GM18861 (cell line): ENCODE measurements around the gene OR2V1.
"Not testable (repeated sequence)": the region's sequence is repeated elsewhere in the genome, so short reads cannot be mapped to it uniquely, and the experiment has no call there.

Experiments
- ATAC-seq: cut with Tn5 transposase; IDR thresholded peaks from one replicate; pipeline ENCODE4 v1.9.1; 2021; ENCODE audit not compliant: unreplicated experiment

Gene OR2V1

DNA sequence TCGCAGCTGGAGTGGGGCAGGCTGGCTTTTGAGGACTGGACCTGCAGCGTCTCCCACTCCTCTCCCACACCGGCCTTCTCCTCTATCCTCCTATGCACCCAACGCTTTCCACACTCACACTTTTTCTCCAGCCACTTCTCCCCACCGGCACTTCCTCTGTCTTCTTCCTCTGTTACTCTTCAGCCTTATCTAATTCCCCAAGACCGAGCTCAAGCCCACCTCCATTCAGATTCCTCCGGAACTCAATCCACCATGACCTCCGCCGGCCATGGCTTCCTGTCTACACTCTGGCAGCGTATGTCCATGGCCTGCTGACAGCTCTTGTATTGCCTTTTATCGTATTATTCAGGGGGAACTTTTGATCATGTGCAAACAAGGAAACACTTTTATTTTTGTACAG, 545 bp upstream of the OR2V1 start:
- no peak for ATAC-seq

DNA sequence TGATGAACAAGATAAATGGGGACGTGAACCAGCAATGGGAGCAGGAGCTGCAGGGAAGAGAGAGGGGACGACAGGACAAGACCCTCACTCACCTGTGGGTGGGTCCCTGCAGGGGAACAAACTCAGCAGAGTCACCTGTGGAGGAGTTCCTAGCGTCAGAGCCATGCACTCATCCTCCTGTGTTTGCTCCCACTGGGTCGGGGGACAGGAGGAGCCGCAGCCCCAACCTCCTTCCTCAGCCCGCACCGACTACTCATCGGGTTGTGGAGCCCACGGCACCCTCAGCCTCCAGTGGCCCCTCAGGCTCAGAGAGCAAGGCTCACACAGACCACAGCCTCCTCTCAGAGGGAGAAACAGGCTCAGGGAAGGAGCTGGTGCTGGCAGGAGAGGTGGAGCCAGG, 888 bp downstream of the OR2V1 start:
- not testable (repeated sequence) for ATAC-seq

DNA sequence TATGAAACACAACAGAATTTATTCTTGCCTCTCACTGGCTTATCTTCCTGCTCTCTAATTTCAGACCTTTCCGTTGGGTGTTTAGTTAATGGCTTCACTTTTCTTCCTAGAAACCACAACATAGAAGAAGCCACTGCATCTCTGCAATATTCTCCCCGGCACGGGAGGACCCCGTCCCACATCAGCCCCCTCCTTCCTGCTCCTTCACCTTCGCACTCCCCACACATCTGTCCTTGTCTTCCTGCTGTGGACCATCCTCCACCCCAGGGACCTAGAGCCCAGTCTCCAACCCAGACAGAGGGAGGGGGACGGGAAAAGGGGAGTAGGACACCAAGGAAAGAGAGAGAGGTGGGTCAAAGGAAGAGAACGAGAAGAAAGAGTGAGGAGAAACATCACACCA, 1.4 kb downstream of the OR2V1 start:
- no peak for ATAC-seq

DNA sequence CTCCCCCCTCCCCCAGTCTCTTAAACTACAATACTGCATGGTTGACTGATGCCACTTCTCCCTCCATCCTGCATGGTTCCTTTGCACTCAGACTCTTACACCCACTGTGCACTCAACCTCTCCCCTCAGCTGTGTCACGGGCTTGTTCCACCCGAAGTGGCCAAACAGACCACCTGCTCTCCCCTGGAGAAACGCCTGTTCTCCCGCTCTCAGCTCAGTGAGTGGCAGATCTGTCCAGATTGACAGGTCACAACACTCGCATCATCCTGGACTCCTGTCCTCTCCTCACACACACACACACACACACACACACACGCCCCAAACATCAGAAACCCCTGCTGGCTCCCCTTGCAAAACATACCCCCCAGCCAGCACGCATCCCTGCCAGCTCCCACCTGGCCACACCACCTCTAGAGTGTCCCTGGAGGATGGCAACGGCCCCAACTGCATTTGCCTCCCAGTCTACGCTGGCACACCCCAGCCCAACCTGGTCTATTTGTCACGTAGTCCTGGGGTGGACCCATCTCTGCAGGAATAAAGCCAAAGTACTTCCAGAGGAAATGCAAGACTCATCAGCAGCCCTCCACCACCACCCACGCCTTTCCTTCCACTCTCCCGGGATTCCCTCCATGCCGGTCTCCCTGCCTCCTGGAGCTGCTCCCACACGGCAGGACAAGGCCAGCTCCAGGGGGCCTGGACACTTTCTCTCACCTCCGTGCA, 2.9 kb downstream of the OR2V1 start:
- ATAC-seq: no peak

DNA sequence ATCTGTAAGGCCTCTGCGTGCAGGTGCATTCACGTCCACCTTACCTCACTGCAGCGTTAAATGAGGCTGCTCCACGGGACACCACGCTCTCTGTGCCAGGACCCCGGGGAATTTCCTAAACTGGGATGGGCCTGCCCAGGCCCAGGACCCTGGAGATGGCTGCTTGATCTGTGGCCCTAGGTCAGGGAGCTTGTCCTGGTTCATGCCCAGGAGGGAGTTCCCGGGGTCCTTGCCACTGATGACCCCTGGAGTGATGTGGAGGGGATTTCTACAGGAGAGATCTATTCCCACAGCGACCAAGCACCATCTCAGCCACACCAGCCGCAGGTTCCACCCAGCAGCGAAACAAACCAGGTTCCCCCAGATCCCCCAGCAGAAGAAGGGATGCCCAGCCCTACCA, 3.5 kb downstream of the OR2V1 start:
- no peak for ATAC-seq

DNA sequence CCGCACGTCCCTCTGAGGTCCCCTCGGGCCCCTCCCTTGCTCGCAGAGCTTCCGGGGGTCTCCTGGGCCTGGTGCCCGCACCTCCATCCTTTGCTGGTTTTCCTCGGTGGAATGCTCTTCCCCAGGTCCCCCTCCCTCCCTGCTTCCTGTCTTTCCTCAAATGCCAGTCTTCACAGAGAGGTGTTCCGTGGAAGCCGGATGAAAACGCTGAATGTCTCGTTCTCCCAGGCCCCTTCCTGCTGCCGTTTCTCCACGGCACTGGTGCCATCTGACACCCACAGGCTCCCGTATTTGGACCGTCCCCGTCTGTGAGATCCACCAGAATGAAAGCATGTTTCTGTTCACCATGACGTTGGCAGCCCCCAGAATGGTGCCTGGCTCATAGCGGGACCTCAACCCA, 4.1 kb downstream of the OR2V1 start:
- no peak for ATAC-seq

DNA sequence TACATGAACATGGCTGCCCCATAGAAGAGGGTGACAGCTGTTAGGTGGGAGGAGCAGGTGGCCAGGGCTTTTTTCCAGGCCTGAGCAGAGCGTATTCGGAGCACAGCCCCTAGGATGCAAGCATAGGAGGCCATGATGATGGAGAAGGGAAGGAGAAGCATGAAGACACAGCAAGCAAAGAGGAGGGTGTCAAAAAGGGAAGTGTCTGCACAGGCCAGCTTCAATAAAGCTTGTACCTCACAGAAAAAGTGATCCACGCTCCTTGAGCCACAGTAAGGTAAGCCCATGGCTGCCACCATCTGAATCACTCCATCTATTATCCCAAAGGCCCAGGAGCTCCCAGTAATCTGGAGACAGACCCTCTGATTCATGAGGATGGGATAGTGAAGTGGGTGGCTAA, 6.4 kb downstream of the OR2V1 start:
- ATAC-seq: no peak

DNA sequence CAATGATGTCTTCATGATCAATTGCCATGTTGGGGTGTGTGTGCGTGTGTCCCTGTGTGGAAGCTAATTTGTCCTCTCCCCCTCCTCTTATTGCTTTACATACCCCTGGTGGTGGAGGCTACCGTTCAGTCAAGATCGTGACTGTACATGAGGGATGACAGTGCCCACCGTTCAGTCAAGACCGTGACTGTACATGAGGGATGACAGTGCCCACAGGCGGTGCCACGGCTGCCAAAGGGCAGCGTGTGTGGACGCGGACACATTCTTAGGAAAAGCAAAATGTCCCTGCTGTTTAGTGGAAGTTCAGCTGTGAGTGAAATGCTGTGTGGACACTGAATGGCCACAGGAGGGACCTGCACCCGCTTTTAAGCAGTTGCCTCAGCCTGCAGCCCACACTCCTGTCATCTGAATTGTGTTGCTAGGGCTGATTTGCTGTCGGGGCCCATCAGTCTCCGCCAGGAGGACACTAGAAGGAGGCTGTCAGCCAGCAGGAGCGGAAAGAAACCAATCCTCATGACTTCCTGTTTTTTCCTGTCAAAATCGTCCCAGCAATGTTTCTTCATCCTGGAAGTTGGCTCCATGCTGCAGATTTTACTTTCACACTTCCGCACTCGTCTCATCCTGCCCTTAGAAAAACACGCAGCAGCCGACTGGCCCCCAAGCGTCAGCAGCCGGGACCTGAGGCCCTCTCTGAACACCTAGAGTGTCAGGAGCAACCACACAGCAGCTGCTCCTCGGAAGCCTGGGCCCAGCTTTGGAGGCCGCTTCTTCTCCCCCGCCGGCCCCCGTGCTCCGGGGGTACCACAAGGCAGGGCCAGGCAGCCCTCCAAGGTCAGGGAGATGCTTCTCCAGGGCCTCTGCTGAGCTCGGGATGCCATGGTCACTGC, 9.1 kb downstream of the OR2V1 start:
- no peak for ATAC-seq

DNA sequence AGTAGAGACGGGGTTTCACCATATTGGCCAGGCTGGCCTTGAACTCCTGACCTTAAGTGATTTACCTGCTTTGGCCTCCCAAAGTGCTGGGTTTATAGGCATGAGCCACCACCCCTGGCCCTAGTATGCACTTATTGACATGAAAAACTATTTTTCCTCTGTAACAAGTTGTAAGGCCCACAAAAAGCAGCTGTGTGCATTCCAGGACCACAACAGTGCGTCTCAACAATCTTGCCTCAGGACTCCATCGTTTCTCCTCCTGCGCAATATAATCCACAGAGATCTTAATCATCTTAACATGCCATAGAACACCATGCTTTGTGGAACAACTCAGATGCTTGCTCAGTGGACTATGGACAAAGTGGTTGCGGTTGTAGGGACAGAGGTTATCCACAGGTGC, 10.2 kb downstream of the OR2V1 start:
- no peak for ATAC-seq

DNA sequence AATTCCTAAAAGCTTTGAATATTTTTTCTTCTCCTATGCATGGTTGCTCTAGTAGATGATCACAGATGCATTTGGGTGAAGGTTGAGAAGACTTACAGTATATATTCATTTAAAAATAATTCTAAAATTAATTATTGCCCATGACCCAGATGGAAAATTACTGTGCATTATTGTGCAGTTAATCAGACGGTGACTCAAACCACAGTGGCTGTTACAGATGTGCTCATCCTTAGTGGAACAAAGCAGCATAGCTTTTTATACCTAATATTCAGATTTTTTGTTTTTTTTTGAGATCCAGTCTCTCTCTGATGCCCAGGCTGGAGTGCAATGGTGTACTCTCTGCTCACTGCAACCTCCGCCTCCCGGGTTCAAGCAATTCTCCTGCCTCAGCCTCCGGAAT, 10.7 kb downstream of the OR2V1 start:
- ATAC-seq: no peak

DNA sequence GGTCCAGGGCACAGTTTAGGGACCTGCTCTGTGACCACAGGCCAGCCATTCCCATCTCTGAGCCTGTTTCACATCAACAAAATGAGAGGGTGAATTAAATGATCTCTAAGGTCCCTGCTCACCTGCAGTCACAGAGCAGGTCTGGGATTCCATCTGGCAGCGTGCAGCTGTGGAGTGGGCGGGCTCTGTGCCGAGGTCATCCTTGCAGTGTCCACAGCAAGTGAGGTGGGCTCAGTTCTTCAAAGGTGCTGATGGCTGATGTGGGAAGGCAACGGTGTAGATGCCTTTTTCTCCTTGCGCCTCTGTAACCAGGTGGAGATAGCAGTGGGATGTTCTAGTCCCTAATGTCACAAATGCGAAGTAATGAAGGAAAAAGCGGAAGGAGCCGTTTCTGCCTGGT, 11.9 kb downstream of the OR2V1 start:
- ATAC-seq: no peak

DNA sequence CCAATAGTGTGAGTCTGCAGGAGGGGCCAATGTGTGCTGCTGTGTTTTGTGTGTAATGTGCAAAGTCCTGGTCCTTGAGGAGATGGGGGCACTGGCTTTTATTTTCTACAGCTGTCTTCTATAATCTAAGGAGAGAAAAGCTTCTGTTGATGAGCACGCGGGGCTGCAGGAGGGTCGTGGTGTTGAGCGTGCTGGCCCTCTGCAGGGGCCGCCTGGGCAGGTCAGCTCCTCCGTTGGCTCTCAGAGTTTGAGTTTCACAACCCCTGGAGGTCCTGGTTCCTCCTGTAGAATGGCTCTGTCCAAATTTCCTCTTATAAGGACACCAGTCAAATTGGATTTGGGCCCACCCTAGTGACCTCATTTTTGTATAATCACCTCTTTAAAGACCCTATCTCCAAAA, 12.6 kb downstream of the OR2V1 start:
- ATAC-seq: no peak

DNA sequence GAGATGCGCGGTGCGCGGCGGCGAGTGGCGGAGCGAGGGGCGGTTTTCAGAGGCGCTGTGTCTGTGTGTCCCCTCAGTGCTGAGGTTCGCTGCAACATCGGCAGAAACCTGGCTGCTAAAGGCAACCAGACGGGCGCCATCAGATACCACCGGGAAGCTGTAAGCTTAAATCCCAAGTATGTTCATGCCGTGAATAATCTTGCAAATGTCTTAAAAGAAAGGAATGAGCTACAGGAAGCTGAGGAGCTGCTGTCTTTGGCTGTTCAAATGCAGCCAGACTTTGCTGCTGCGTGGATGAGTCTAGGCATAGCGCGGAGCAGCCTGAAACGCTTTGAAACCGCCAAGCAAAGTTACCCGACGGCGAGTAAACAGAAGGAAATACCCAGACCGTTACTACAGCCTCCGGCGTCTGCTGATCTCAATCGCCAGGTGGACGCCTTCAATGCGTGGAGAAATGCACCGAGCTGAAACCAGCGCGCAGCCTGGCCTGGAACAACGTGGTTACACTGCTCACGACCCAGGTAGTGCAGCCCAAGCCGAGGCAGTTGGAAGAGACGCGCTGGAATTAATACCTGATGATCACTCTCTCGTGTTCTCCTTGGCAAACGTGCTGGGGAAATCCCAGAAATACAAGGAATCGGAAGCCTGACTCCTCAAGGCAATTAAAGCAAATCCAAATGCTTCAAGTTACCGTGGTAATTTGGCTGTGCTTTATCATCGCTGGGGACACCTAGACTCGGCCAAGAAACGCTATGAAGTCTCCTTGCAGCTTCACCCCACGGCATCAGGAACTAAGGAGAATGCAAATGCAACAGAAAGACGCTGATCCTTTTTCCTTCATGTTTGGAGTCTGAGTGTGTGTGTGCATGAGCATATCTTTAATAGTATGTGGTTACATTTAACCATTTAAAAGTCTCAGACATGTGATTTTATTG, 15.9 kb downstream of the OR2V1 start:
- ATAC-seq: no peak

DNA sequence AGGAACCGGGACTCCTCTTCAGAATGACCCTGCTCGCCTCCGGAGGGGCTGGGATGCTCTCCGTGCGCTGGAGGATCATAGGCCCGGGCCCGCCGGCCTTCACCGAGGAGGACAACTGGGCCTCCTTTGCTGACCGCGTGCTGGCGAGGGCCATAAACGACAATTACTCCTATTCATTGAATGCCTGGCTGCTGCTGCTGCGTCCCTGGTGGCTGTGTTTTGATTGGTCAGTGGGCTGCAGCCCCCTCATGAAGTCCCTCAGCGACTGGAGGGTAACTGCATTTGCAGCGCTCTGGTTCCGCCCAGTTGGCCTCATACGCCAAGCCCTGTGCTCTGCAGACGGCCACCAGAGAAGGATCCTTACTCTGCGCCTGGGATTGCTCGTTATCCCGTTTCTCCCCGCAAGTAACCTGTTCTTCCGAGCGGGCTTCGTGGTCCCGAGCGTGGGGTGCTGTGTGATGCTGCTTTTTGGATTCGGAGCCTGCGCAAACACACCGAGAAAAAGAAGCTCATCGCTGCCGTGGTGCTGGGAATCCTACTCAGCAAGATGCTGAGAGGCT, 16.6 kb downstream of the OR2V1 start:
- ATAC-seq: no peak

DNA sequence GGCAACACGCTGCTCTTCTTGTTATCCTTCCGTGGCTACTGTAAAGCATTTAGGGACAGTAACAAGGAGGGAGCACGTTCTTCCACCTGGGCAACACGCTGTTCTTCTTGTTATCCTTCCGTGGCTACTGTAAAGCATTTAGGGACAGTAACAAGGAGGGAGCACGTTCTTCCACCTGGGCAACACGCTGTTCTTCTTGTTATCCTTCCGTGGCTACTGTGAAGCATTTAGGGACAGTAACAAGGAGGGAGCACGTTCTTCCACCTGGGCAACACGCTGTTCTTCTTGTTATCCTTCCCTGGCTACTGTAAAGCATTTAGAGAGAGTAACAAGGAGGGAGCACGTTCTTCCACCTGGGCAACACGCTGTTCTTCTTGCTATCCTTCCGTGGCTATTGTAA, 17.4 kb downstream of the OR2V1 start:
- ATAC-seq: not testable (repeated sequence)

DNA sequence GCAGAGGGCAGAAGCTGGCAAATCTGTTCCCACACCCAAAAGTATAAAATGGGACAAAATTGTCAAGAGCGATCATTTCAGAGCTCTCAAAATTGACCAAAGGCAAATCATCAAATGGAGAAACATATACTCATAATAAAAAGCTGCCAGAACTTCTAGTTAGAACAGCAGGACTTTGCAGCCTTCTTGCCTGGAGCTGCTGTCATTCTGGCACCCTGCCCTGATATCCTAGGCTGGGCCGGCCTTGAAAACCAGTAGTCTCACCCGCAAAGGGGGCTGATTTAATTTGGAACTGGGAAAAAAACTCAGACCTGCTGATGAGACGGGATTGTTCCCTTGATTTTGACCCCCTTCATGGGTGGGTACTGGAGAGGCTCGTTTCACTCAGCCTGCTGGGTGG, 18.5 kb downstream of the OR2V1 start:
- ATAC-seq: no peak

DNA sequence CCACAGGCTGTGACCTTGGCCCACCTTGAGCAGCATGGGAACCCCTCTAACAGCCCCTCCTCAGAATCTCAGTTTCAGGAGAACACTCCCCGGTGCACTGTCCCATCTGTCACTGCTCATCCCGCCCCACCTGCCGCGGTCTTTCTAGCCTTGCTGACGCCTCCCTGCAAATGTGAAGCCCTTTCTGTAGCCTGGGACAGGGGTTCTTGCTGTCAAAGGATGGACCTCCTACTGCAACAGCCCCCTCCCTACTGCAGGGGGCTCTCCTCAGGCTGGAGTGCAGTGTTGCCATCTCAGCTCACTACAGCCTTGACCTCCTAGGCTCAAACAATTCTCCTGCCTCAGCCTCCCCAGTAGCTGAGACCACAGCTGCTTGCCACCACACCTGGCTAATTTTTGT, 20.0 kb downstream of the OR2V1 start:
- ATAC-seq: no peak

DNA sequence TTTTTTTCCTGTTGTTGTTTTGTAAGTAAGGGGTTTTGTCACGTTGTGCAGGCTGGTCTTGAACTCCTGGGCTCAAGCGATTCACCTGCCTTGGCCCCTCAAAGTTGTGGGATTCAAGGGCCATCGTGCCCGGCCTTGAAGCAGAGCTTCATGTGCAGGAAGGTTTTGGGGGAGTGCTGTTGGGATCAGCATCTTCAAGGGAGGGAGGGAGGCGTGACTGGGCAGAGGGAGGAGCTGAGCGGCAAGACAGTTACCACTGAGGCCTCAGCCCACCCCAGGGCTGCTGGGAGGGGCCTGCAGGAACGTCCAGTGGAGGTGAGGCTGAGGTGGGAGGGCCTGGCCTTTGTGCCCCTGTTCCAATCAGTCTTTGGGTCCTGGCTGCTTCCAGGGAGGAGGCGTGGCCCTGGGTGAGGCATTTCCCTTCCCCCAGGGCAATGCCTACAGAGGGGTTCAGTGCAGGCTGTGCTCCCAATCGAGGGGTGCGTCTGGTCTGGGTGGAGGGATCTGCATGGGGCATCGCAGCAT, 21.4 kb downstream of the OR2V1 start:
- no peak for ATAC-seq

DNA sequence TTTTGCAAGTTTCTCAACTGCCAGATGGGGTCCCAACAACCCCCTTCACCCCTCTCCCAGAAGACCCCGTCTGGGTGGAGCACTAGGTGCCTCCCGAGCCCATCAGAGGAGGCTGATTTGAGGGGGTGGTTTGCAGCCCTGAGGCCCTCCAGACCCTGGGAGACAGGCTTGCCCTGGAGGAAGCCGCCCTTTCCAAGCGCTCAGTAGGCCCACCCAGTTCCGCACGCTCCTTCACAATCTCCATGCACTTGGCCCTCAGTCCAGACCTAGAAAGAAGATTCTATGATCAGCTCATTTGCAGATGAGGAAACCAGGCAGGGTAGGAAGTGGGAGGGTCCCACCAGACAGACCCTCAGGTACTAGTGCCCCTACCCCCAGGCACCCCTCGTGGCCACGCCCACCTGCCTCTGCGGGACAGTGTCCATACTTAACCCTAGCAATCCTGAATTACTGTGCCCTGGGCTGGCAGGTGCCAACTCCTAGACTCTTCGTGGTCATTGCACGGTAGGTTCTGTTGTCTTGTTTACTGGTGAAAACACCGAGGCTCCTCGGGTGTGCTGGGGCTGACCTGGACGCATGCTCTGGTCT, 22.3 kb downstream of the OR2V1 start:
- ATAC-seq: no peak

DNA sequence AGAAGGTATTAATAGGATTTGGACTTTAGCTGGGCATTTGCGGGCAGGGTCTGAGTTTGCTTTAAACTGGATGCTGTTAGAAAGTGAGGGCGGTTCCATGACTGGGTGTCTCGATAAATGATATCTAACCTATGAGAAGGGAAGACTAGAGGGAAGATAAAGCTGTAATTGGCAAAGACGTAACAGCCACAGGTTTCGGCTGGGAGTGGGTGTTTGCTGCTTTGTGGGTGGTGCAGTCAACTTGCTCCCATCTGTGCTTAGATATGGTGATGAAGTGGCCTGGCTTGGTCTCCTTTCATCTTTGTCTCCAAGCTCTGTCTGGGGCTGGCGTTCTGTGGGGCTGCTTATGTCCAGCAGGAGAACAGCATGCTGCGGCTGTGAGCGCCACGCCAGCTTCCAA, 23.3 kb downstream of the OR2V1 start:
- no peak for ATAC-seq
